Effector memory CD4-positive, alpha-beta T cell (primary cell): ENCODE measurements around the gene TPX2.

Experiments used
- DNase-seq, 3 donors: peaks; one replicate each; pipeline ENCODE4 v3.0.0-alpha.2; 2020
- H3K27ac ChIP-seq: 2 replicates; pipeline ENCODE4 v1.7.0; 2013; ENCODE audit warnings: mild to moderate bottlenecking, low read length, moderate library complexity; ENCODE audit not compliant: insufficient read depth, poor library complexity, severe bottlenecking
- H3K27me3 ChIP-seq: replicated peaks from 2 replicates; pipeline ENCODE4 v1.7.0; 2013; ENCODE audit warnings: mild to moderate bottlenecking, low read length; ENCODE audit not compliant: insufficient read depth, control insufficient read depth, poor library complexity, severe bottlenecking
- H3K36me3 ChIP-seq: 2 replicates; pipeline ENCODE4 v1.7.0; 2013; ENCODE audit warnings: mild to moderate bottlenecking, low read length, moderate library complexity; ENCODE audit not compliant: control insufficient read depth, insufficient read depth
- H3K4me1 ChIP-seq: 2 replicates; pipeline ENCODE4 v1.7.0; 2013; ENCODE audit warnings: low read length, mild to moderate bottlenecking; ENCODE audit not compliant: control insufficient read depth, insufficient read depth, poor library complexity, severe bottlenecking
- H3K4me3 ChIP-seq: 2 replicates; pipeline ENCODE4 v1.7.0; 2013; ENCODE audit warnings: low read length, low read depth, mild to moderate bottlenecking; ENCODE audit not compliant: insufficient read depth, poor library complexity, severe bottlenecking
- H3K9me3 ChIP-seq: 2 replicates; pipeline ENCODE4 v1.7.0; 2013; ENCODE audit warnings: mild to moderate bottlenecking, low read length, moderate library complexity; ENCODE audit not compliant: control insufficient read depth

Gene TPX2

GRCh38 chr20:31698803-31699718, 40.0 kb upstream of the TPX2 start:
- no peak overlapping the region for H3K4me3 ChIP-seq
- no peaks in the 10 kb centered on the region for H3K27me3 ChIP-seq
- no peaks in the 10 kb centered on the region for H3K9me3 ChIP-seq
- no peak for DNase-seq
- H3K36me3 ChIP-seq = peaks cover 5% of the 10 kb centered on the region
- no peak overlapping the region for H3K27ac ChIP-seq
- peaks cover 11% of the 10 kb centered on the region for H3K4me1 ChIP-seq

- H3K36me3 ChIP-seq = peaks cover 11% of the 10 kb centered on the region
- no peaks in the 10 kb centered on the region for H3K9me3 ChIP-seq
Measured at GRCh38 chr20:31699801-31700728, 39.0 kb upstream of the TPX2 start.

GRCh38 chr20:31700747-31701146, 38.3 kb upstream of the TPX2 start:
- no peak for DNase-seq
- H3K4me3 ChIP-seq = no peak overlapping the region
- H3K27ac ChIP-seq = no peak overlapping the region
- peaks cover 8% of the 10 kb centered on the region for H3K4me1 ChIP-seq
- peaks cover 11% of the 10 kb centered on the region for H3K36me3 ChIP-seq
- H3K9me3 ChIP-seq = no peaks in the 10 kb centered on the region
- no peaks in the 10 kb centered on the region for H3K27me3 ChIP-seq

More at GRCh38 chr20:31699801-31700728, 39.0 kb upstream of the TPX2 start:
- H3K4me1 ChIP-seq = peaks cover 9% of the 10 kb centered on the region
- H3K27me3 ChIP-seq = no peaks in the 10 kb centered on the region
- no peak overlapping the region for H3K27ac ChIP-seq
- H3K4me3 ChIP-seq = no peak overlapping the region
- no peak for DNase-seq

GRCh38 chr20:31701591-31701990, 37.5 kb upstream of the TPX2 start:
- no peak for DNase-seq
- peaks cover 9% of the 10 kb centered on the region for H3K36me3 ChIP-seq
- no peak overlapping the region for H3K27ac ChIP-seq
- H3K27me3 ChIP-seq = no peaks in the 10 kb centered on the region
- no peaks in the 10 kb centered on the region for H3K9me3 ChIP-seq
- H3K4me3 ChIP-seq = no peak overlapping the region
- peaks cover 8% of the 10 kb centered on the region for H3K4me1 ChIP-seq

- Histone ChIP-seq H3K27me3 (no peaks in the 10 kb centered on the region), H3K36me3 (peaks cover 17% of the 10 kb centered on the region), H3K4me1 (peaks cover 15% of the 10 kb centered on the region), H3K9me3 (no peaks in the 10 kb centered on the region), H3K27ac (no peak overlapping the region), H3K4me3 (no peak overlapping the region)
- DNase-seq = no peak
Measured at GRCh38 chr20:31704225-31705119, 34.6 kb upstream of the TPX2 start.

- Histone ChIP-seq H3K27me3 (no peaks in the 10 kb centered on the region), H3K9me3 (no peaks in the 10 kb centered on the region), H3K36me3 (peaks cover 21% of the 10 kb centered on the region), H3K4me3 (no peak overlapping the region), H3K4me1 (peaks cover 14% of the 10 kb centered on the region), H3K27ac (no peak overlapping the region)
- DNase-seq = no peak
Measured at GRCh38 chr20:31705191-31705590, 33.9 kb upstream of the TPX2 start.

- no peak for DNase-seq
- Histone ChIP-seq H3K27me3 (no peaks in the 10 kb centered on the region), H3K4me1 (peaks cover 19% of the 10 kb centered on the region), H3K36me3 (peaks cover 25% of the 10 kb centered on the region), H3K9me3 (no peaks in the 10 kb centered on the region), H3K4me3 (no peak overlapping the region), H3K27ac (no peak overlapping the region)
Measured at GRCh38 chr20:31705598-31706597, 33.2 kb upstream of the TPX2 start.

- Histone ChIP-seq H3K4me3 (no peak overlapping the region), H3K27ac (no peak overlapping the region)
- DNase-seq = no peak
Measured at GRCh38 chr20:31706607-31707257, 32.4 kb upstream of the TPX2 start.

More at GRCh38 chr20:31706607-31707257, 32.4 kb upstream of the TPX2 start:
- Histone ChIP-seq H3K27me3 (no peaks in the 10 kb centered on the region), H3K9me3 (no peaks in the 10 kb centered on the region), H3K4me1 (peaks cover 19% of the 10 kb centered on the region), H3K36me3 (peaks cover 25% of the 10 kb centered on the region)
